RWPE2 (cell line): ENCODE data around the gene PCDHB7.
A peak's percentile ranks its signal among the peaks of the same experiment; 100 is the strongest.
"Not testable (repeated sequence)": the region's sequence is repeated elsewhere in the genome, so short reads cannot be mapped to it uniquely, and the experiment has no call there.

Experiments used
- ATAC-seq: fragments of 200-7000 bp; cut with Tn5 transposase; 3 replicates; pipeline ENCODE4 v1.9.1; 2021; ENCODE audit warnings: low read depth
- DNase-seq: peaks from one replicate; pipeline ENCODE4 v3.0.0-alpha.2; 2020; ENCODE audit warnings: low spot score
- H3K27ac ChIP-seq: fragments of 450-650 bp; 2 replicates; pipeline ENCODE4 v1.5.1; 2017; ENCODE audit warnings: mild to moderate bottlenecking; ENCODE audit not compliant: poor library complexity, severe bottlenecking
- H3K27me3 ChIP-seq: fragments of 250-450 bp; sonication (Bioruptor Pico); 2 replicates; pipeline ENCODE4 v1.5.1; 2021; ENCODE audit warnings: mild to moderate bottlenecking, moderate library complexity; ENCODE audit not compliant: insufficient read depth, poor library complexity, severe bottlenecking
- H3K36me3 ChIP-seq: fragments of 250-450 bp; sonication (Bioruptor Pico); 2 replicates; pipeline ENCODE4 v1.5.1; 2020; ENCODE audit warnings: low read depth, mild to moderate bottlenecking, moderate library complexity
- H3K4me1 ChIP-seq: fragments of 250-450 bp; sonication (Bioruptor Pico); 2 replicates; pipeline ENCODE4 v1.5.1; 2021; ENCODE audit warnings: mild to moderate bottlenecking, moderate library complexity; ENCODE audit not compliant: insufficient read depth, poor library complexity, severe bottlenecking
- H3K4me3 ChIP-seq: fragments of 250-450 bp; sonication (Bioruptor Pico); 2 replicates; pipeline ENCODE4 v1.5.1; 2021; ENCODE audit warnings: mild to moderate bottlenecking, moderate library complexity; ENCODE audit not compliant: severe bottlenecking
- H3K9me3 ChIP-seq: fragments of 250-450 bp; sonication (Bioruptor Pico); 2 replicates; pipeline ENCODE4 v1.5.1; 2021; ENCODE audit warnings: mild to moderate bottlenecking, moderate library complexity; ENCODE audit not compliant: severe bottlenecking
- TF ChIP-seq, protein P1 (sequence below): fragments of 450-650 bp; IDR thresholded peaks from one replicate; pipeline ENCODE4 v1.5.1; 2017; ENCODE audit warnings: mild to moderate bottlenecking, moderate library complexity; ENCODE audit not compliant: poor library complexity, severe bottlenecking

PCDHB7 gene

DNA sequence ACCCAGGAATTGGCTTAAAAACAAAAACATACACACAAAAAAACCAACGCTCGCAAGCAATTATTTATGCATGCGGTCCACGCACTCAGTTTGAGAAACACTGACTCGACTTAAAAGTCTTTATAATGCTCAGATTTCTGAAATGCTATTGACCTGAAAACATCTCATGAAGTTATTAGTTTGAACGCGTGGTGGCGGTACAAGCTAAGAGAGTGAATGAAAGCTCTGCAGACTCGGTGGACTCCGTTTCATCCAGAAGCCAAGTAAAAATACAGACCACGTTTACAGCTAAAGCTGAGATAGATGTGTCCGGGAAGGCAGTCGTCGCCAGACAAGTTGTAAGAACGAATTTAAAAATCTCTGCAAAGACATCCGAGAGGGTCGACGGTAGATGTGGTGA, 22.6 kb upstream of the PCDHB7 start, which contains the start of gene PCDHB6:
Gene PCDHB6 (plus strand): TSS at position 246 of the 400 bp plus-strand sequence. CDS start 201 bp downstream, outside the sequence.
- no peaks in the 10 kb centered on the region for H3K36me3 ChIP-seq
- no peaks in the 10 kb centered on the region for H3K4me1 ChIP-seq
- H3K4me3 ChIP-seq, result no peak within 1 kb of the TSS
- 0 out of 3 replicates have a peak, but pooled peaks have one; percentile 23 for ATAC-seq
- TF ChIP-seq, protein P1, sequence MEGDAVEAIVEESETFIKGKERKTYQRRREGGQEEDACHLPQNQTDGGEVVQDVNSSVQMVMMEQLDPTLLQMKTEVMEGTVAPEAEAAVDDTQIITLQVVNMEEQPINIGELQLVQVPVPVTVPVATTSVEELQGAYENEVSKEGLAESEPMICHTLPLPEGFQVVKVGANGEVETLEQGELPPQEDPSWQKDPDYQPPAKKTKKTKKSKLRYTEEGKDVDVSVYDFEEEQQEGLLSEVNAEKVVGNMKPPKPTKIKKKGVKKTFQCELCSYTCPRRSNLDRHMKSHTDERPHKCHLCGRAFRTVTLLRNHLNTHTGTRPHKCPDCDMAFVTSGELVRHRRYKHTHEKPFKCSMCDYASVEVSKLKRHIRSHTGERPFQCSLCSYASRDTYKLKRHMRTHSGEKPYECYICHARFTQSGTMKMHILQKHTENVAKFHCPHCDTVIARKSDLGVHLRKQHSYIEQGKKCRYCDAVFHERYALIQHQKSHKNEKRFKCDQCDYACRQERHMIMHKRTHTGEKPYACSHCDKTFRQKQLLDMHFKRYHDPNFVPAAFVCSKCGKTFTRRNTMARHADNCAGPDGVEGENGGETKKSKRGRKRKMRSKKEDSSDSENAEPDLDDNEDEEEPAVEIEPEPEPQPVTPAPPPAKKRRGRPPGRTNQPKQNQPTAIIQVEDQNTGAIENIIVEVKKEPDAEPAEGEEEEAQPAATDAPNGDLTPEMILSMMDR, result peak; percentile 64
- no peak for DNase-seq
- H3K27me3 ChIP-seq, result peaks cover 72% of the 10 kb centered on the region
- peaks cover 2% of the 10 kb centered on the region for H3K9me3 ChIP-seq
- H3K27ac ChIP-seq, result no peak within 1 kb of the TSS

DNA sequence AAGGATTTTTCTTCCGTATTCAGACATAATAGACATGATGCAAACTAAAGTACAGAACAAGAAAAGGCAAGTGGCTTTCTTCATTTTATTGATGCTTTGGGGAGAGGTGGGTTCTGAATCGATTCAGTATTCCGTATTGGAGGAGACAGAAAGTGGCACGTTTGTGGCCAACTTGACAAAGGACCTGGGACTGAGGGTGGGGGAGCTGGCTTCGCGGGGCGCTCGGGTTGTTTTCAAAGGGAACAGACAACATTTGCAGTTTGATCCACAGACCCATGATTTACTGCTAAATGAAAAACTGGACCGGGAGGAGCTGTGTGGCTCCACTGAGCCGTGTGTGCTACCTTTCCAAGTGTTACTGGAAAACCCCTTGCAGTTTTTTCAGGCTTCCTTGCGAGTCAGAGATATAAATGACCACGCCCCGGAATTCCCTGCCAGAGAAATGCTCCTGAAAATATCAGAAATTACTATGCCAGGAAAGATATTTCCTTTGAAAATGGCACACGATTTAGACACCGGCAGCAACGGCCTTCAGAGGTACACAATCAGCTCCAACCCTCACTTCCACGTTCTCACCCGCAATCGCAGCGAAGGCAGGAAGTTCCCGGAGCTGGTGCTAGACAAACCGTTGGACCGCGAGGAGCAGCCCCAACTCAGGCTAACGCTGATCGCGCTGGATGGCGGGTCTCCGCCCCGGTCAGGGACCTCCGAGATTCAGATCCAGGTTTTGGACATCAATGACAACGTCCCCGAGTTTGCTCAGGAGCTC, 22.0 kb upstream of the PCDHB7 start:
- Histone ChIP-seq H3K36me3 (no peaks in the 10 kb centered on the region), H3K27me3 (peaks cover 70% of the 10 kb centered on the region), H3K9me3 (peaks cover 2% of the 10 kb centered on the region), H3K4me3 (no peak overlapping the region), H3K4me1 (no peaks in the 10 kb centered on the region), H3K27ac (no peak overlapping the region)
- ATAC-seq, result no peak; the same call in 2 of the 3 replicates
- TF ChIP-seq, protein P1, result no peak
- no peak for DNase-seq

DNA sequence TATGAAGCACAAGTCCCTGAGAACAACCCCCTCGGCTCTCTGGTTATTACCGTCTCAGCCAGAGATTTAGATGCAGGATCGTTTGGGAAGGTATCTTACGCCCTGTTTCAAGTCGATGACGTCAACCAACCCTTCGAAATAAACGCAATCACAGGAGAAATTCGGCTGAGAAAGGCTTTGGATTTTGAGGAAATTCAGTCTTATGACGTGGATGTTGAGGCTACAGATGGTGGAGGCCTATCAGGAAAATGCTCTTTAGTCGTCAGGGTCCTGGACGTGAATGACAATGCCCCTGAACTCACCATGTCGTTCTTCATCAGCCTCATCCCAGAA, 21.5 kb upstream of the PCDHB7 start:
- DNase-seq (no peak), ATAC-seq (no peak)
- TF ChIP-seq, protein P1, result no peak
- peaks cover 2% of the 10 kb centered on the region for H3K9me3 ChIP-seq
- no peak overlapping the region for H3K27ac ChIP-seq
- H3K4me3 ChIP-seq, result no peak overlapping the region
- no peaks in the 10 kb centered on the region for H3K4me1 ChIP-seq
- no peaks in the 10 kb centered on the region for H3K36me3 ChIP-seq
- H3K27me3 ChIP-seq, result peaks cover 72% of the 10 kb centered on the region

DNA sequence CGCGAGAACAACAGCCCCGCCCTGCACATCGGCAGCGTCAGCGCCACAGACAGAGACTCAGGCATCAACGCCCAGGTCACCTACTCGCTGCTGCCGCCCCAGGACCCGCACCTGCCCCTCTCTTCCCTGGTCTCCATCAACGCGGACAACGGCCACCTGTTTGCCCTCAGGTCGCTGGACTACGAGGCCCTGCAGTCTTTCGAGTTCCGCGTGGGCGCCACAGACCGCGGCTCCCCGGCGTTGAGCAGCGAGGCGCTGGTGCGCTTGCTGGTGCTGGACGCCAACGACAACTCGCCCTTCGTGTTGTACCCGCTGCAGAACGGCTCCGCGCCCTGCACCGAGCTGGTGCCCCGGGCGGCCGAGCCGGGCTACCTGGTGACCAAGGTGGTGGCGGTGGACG, 20.8 kb upstream of the PCDHB7 start:
- ATAC-seq, DNase-seq, H3K36me3 ChIP-seq, H3K4me3 ChIP-seq, H3K9me3 ChIP-seq, H3K4me1 ChIP-seq, H3K27ac ChIP-seq: not testable (repeated sequence)
- H3K27me3 ChIP-seq, result peaks cover 72% of the 10 kb centered on the region

DNA sequence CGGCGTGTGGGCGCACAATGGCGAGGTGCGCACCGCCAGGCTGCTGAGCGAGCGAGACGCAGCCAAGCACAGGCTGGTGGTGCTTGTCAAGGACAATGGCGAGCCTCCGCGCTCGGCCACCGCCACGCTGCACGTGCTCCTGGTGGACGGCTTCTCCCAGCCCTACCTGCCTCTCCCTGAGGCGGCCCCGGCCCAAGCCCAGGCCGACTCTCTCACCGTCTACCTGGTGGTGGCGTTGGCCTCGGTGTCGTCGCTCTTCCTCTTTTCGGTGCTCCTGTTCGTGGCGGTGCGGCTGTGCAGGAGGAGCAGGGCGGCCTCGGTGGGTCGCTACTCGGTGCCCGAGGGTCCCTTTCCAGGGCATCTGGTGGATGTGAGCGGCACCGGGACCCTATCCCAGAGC, 20.3 kb upstream of the PCDHB7 start:
- not testable (repeated sequence) for H3K9me3 ChIP-seq, H3K4me1 ChIP-seq, ATAC-seq, H3K36me3 ChIP-seq, H3K4me3 ChIP-seq, H3K27ac ChIP-seq, DNase-seq
- peaks cover 71% of the 10 kb centered on the region for H3K27me3 ChIP-seq
